Measurements from ENCODE around the gene CTBP2.

Gene CTBP2

DNA sequence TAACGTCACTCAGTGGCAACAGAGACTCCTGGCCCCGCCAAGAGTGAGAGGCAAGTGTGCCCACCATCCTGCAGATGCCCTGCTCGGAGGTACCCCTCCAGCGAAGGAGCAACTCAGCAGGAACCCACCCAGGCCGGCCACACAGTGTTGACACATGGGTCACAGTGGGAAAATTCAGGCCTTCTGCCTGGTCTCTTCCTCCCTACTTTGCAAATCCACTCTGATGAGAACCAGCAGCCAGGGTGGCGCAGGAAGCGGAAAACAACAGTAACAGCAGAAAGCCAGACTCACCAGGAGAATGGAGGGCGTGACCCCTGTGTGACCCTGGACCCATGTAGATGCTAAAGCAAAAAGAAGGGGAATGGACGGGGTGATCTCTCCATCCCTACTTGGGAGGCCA, 53.8 kb downstream of the CTBP2 start:
- DNase-seq (ENCODE audit: low read depth, low spot score): no peak

DNA sequence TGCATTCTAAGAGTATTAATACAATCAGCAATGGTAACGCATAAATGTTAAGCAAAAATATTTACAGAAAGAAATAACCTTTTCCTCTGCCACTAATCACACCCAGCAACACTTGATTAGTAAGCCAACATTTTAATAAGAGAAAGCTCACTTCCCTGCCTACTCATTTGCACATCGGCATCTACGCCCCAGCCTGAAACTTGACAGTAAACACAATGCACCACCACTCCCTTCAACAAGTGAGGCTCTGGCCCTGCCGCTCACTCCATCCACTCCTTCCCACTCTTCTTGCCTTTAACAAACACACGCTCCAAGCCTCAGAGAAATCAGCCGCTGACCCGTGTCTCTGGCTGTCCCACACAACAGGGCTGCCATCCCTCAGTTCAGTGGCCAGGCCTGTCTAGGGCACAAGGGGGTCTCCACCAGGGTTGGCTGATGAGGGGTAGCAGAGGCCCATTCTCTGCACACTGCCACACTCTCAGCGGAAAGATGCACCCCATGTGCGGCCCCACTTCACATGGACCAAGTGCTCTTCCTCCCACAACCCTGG, 54.6 kb downstream of the CTBP2 start:
- DNase-seq (ENCODE audit: low read depth, low spot score): no peak

DNA sequence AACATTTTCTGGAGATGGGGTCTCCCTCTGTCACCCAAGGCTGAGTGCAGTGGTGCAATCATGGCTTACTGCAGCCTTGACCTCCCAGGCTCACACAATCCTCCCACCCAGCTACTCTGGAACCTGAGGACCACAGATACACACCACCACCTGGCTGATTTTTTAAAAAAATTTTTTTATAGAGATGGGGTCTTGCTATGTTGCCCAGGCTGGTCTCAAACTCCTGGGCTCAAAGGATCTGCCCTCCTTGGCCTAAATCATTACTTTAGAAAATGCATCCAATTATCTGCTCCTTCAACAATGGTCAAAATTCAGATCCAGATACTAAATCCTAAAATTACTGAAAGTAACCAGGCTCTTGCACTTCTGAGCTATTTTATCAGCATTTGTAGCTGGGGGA, 55.2 kb downstream of the CTBP2 start:
- DNase-seq (ENCODE audit: low read depth, low spot score): no peak

DNA sequence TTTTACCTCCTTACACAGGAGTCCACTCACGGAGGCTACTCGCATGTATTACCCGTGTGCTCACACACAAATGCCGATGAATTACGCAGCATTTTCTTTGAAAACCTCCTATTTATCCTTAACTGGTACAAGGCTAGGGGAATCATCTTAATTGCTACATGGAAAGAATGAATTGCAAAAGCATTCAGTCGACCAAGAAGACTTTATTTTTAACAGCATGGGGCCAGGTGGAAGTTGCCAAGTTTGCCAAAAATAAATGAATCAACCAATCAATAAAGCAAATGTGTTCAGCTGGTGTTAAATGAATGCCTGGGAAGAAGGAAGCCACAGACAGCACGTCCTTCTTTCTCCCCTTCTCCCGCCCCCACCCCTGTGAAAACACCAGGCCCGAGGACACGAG, 55.8 kb downstream of the CTBP2 start:
- DNase-seq (ENCODE audit: low read depth, low spot score): no peak

DNA sequence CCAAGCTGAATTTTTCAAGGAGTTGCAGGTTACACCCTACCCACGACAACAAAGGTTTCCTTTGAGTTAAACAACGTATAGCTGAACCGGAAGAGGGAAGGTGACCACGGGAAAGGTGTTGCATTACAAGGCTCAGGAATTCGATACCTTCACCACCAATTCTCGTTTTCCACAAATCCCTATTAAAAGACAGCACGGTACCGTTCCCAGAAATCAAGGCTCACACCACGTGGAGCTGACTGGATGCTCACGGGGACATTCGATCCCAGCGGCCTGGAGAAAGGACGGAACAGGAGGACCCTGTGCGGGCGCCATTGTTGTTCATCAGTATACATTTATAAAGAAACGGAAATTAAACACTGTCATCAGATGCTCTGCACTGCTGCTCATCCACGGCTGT, 56.4 kb downstream of the CTBP2 start:
- no peak for DNase-seq (ENCODE audit: low read depth, low spot score)

DNA sequence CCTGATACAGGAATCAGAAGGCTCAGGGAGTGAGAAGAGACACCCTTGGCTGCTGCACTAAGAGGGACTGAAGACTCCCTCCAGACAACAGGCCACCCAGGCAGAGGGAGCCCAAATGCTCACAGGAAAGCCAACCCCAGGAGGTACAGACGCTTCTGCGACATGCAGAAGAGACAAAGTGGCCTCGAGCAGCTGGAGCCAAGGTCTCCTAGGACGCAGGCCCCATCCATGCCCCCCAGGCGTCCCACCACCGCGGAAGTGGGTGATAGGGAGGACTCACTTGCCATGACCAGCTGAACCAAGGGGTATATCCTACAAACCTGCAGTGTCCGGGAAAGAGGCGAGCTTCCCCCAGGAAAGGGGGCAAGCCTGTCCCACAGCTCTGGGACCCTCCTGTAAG, 56.9 kb downstream of the CTBP2 start:
- no peak for DNase-seq (ENCODE audit: low read depth, low spot score)

DNA sequence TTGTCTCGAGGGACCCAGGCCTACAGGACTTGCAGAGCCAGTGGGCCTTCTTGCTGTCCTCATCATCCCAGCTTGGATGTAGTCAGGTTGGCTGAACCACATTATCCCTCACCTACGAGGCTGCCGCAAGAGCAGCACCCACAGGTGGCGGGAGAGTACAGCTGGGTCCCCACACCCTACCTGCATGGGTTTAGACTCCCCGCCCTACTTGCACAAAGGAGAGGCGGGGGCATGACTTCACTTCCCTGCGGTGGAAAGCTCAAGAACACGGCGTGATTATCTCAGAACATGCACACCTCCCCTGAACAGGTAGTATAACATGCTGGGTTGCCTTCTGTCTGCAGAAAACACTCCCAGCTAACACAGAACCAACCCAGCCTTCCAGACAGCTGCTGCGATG, 57.5 kb downstream of the CTBP2 start:
- DNase-seq (ENCODE audit: low read depth, low spot score): no peak

DNA sequence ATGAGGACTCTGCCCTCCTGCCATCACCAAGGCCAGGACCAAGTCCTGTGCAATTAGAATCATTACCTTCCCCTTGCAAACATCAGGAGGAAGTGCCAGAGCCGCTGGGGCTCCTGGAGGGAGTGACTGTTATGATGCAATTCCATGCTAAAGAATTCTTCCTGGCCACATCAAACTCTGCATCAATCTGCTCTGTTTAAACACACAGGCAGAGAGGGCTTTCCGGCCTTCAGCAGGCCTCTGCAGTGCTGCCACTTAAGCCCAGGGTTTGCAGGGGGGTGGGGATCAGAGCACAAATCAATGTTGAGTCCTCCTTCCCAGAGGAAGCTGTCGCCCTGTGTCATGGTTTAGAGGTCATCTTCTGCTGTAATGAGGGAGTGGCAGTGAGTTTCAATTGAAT, 58.1 kb downstream of the CTBP2 start:
- no peak for DNase-seq (ENCODE audit: low read depth, low spot score)

DNA sequence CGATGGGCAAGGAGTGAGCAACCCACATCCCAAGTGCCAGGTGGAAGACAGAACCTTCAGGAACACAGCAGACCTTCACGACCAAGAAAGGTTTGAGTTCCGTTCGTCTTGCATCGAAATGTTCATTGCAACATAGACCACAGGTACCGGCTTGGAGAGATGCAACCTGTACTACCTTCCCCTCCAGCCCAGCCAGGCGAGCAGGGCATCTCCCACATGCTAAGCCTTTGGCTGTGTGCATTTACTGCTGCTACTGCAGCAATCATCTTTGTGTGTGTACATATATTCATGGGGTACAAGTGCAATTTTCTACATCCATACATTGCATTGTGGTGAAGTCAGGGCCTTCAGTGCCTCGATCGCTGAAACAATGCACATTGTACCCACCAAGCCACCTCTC, 58.8 kb downstream of the CTBP2 start:
- no peak for DNase-seq (ENCODE audit: low read depth, low spot score)

DNA sequence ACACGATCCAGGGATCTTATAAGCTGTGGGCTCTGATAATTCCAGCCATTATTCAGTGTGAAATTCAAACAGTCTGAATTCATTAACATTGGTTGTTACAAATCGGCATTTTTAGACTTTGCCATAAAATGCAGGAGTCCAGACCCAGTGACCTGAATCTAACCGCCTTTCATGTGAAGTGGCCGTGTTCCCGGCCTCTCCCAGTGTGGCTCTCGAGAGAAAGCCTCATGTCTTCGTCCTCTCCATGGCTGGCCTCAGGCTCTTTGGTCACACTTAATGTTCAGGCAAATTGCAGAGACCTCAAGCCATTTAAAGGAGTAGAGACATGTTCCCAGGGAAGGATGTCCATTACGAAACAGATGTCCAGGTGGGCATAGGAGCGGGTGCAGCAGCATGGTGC, 59.3 kb downstream of the CTBP2 start:
- no peak for DNase-seq (ENCODE audit: low read depth, low spot score)

DNA sequence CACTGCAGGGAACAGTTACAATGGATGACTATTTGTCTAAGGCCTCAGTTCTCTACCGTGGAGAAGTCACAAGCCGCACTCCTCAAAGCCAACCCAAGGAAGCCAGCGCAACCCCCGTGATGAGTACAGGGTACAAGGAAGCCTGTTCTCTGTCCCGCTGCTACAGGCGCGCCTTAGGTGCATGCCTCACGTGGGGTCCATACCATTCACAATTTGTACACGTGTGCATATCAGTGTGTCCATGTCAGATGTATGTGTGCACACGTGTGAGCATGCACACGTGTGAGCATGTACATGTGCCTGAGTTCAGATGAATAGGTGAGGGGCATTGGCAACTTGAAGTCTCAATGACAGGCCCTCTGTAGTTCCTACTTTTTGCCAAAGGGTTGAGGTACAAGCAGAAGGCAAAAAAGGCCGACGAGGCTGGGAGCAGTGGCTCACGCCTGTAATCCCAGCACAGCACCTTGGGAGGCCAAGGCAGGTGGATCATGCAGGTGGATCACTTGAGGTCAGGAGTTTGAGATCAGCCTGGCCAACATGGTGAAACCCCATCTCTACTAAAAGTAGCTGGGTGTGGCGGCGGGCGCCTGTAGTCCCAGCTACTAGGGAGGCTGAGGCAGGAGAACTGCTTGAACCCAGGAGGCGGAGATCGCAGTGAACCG, 62.8 kb downstream of the CTBP2 start:
- DNase-seq (ENCODE audit: low read depth, low spot score): no peak

DNA sequence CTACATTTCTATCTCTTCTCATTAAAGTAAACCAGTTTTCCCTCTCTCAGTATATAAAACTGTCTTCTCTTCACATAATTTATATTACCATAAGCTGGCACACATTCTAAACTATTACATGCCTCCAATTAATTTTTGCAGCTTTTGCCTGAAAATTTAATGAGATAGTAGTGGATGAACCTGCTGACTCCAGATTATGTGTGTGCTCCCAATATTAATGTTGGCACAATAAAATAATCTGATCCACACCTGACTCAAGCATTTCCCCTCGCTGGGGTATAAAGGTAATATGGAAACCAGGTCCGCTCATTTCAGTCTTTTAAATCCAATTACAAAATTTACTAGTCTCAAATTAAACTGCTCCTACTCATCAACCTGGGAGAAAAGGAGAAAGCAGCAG, 63.4 kb downstream of the CTBP2 start:
- no peak for DNase-seq (ENCODE audit: low read depth, low spot score)

DNA sequence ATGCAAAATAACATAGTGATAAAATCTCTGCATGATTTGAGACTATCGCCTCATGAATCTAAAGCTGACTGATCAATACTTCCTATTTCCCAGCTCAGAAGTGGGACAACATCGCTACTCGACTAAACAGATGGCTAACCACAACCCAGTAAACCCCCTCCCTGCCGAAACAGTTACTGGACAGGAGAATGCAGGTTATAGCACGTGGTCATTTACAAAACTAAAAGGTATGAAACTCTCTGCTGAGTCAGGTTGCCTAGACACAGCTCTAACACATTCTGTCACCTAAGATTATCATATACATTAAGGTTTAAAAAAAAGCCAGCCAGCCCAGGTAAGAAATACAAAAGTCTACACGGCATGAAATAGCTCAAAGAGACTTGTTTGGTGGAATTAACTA, 64.0 kb downstream of the CTBP2 start:
- no peak for DNase-seq (ENCODE audit: low read depth, low spot score)

DNA sequence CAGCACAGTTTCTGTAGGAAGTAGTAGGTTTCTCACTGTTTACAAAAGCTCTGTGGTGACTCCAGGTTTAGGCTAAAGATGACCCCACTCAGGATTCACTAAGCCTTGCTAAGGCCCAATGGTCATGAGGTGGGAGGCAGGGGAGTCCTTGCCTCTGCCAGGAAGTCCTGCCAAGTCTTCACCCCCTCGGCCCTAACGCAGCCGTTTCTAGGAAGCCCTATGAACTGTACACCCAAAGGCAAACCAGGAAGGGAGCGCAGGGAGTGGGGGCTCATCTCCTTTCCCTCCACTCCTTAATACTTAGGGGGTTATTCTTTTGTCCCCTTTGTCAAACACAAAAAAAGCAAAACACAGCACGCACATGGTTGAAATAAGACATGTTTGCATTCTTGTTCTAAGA, 64.6 kb downstream of the CTBP2 start:
- DNase-seq (ENCODE audit: low read depth, low spot score): no peak

DNA sequence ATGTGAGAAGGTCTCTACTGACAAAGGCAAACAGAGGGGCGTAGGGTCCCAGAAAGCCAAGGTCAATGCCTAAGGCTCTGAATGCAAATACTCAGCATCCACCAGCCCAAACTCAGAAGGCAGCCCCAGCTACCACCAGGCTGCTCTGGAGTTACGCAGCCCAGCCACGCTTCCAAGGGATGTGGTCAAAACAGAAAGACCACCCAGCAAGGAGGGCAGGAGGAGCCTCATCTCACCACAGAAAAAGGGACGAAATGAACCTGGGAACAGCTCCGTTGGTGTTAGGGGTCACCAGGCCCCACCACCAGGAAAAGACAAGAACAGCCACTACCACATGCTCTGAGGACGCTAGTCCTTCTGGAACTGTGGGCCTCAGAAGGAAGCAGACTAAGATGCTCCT, 65.1 kb downstream of the CTBP2 start:
- DNase-seq (ENCODE audit: low read depth, low spot score): no peak

DNA sequence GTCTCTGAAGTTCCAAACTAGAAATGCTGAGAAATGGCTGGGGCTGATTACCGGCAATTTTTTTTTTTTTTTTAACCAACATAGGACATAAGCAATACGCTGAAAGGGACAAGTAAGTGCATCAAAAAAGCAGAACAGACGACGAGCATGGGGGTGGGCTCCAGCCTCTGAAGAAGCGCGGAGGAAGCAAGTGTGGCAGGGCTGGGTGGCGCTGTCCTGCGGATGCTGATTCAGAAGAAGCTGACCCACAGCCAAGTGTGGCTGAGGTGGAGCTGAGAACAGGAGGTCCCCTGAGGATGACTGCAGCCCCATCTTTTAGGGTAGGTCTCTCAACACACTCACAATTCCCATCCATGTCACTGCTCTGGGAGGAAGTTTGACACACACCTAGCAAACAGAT, 65.6 kb downstream of the CTBP2 start:
- DNase-seq (ENCODE audit: low read depth, low spot score): no peak

DNA sequence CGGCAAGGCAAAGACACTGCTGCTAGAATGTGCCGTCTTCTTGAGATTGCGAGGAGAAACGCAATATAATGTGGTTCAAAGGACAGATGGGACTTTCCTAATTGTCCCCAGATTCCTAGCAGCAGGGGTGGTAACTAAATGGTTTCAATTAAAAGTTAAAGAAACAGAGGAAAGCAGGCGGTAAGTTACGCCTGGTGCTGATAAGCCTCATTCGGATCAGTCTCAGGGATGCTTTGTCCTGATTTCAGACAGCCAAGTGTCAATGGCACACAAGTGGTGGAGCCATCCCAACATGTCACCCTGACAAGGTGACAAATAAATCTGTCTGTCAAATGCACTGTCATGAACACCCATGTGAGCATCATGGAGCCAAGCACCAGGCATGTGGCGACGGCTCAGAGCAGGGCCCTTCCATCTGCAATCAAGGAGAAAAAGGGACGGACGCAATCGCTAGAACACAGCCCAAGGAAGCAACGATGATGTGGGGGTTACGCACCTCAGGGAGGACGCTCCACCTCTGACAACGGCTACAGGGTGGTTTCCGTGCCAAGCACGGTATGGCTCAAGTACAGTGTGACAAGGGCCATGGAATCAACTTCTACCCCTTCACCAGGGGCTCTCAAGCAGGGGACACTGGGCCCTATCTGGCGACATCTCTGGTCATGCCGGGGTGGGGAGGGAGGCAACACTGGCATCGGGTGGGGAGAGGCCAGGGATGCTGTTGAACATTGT, 66.2 kb downstream of the CTBP2 start:
- DNase-seq (ENCODE audit: low read depth, low spot score): no peak

DNA sequence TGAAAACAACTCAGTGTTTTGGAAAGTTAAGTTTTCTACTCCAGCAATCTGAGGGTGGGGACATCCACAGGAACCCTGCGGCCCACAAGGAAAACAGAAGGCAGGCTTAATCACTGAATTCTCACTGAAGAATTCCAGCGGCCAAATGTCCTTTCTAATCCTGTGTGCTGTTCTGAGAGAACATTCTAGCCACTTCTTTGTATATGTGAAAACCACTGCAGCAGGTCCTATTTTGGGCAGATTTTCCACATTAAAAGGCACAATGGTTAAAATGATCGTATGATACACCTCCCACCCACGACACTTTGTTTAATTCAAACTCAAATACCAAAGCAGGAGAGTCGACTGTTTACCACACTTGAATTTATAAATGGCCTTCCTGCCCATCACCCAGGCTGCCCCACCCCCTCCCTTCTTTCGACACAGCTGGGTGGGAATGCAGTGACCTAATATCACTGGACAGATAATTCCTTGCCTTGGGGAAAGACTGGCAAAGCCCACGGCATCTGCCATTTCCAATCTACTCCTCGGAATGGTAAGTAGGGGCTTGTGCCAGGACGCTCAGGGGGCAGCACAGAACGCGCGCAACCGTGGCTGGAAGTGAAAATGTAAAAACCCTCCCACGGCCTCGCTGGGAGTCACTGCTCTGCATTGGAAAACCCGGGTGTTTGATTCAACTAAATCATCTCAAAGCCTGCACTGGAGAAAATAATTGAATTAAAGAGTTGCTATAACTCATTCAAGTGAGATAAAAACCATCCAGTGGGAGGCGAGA, 67.0 kb downstream of the CTBP2 start:
- DNase-seq (ENCODE audit: low read depth, low spot score): no peak

DNA sequence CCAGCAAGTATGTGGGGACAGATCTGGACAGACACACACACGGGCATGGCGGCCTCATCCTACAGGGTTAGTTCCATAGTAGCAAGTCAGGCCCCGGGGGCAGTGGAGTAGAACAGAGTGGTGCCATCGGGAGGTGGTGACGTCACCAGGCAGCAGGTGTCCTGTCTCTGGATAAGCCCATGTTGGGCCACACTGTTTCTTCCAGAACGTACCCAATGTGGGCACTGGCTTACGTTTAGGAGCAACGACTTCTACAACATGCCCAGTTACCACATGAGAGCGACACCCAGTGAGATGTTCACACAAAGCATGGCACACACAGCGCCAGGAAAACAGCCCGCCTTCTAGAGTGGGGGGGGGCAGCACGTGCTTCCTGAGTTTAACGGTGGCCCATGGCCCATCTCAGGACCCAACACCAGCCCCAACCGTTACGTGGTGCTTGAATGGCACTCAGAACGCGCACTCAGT, 67.8 kb downstream of the CTBP2 start:
- no peak for DNase-seq (ENCODE audit: low read depth, low spot score)

DNA sequence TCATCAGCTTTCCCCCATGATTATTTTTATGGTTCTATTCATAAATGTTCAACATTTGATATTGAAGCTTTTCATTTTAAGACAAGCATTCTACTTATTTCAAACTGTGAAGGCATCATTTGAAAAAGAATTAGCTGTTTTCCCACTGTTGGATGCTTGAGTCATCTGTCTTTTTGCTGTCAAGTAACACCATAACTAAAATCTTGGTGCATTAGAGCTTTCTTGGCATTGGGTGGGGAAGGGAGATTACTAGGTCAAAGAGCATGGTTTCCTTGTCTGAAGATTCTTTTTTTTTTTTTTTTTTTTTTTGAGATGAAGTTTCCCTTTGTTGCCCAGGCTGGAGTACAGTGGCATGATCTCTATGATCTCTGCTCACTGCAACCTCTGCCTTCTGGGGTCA, 68.5 kb downstream of the CTBP2 start:
- no peak for DNase-seq (ENCODE audit: low read depth, low spot score)

DNA sequence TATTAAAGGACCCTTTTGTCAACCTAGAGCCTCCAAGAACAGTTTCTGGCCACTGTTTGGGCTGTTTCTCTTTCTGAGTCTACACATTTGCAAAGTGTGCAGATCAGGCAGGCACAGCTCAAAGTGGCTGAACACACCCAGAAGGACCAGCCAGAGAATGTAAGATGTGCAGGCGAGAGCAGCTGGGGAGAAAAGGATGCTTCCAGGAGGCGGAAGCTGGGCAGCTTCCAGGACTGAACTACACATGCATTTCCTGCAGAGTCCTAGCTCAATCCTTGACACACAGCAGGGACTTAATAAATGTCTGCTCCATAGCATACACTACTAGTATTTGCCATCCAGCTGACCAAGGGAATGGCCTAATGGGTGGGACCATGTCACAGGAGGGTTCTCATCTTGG, 70.9 kb downstream of the CTBP2 start:
- DNase-seq (ENCODE audit: low read depth, low spot score): no peak

DNA sequence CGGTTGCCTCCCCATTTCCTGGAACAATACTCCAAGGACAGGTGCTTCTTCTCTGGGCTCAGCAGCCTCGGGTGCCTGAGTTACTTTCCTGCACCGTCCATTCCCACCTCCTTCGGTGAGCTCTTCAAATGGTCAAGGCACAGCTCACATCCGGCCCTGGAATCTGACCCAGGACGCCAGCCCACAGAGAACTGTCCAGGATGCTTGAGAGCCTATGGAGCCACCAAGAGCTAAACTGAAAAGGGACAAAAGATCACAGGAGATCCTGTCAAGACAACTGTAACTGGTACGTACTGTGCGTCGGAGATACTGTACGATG, 72.5 kb downstream of the CTBP2 start:
- no peak for DNase-seq (ENCODE audit: low read depth, low spot score)

All from iPS DF 19.7 (cell line).